Cardiac fibroblast (primary cell): ENCODE data around the gene CLDND2.

Experiments
- DNase-seq, 2 donors: peaks; one replicate each; pipeline versions ENCODE4 v3.0.0 to v3.0.0-alpha.2; 2010; ENCODE audit warnings: low read depth in 2 of 2
- H3K4me3 ChIP-seq, 2 donors: replicated peaks in 1 of 2; 1 replicate in 1 of 2; 2 replicates in 1 of 2; pipeline ENCODE4 v1.5.1; 2011; ENCODE audit warnings: low read depth in 2 of 2, low read length in 2 of 2, mild to moderate bottlenecking in 2 of 2, moderate library complexity in 1 of 2
- TF ChIP-seq, protein P1 (sequence below): IDR thresholded peaks from one replicate; pipeline ENCODE4 v1.5.1; 2011; ENCODE audit warnings: low read depth, mild to moderate bottlenecking, low read length, inconsistent platforms

Gene CLDND2

GRCh38 chr19:51338563-51339312 lies 30.1 kb downstream of the CLDND2 start:
- TF ChIP-seq, protein P1, sequence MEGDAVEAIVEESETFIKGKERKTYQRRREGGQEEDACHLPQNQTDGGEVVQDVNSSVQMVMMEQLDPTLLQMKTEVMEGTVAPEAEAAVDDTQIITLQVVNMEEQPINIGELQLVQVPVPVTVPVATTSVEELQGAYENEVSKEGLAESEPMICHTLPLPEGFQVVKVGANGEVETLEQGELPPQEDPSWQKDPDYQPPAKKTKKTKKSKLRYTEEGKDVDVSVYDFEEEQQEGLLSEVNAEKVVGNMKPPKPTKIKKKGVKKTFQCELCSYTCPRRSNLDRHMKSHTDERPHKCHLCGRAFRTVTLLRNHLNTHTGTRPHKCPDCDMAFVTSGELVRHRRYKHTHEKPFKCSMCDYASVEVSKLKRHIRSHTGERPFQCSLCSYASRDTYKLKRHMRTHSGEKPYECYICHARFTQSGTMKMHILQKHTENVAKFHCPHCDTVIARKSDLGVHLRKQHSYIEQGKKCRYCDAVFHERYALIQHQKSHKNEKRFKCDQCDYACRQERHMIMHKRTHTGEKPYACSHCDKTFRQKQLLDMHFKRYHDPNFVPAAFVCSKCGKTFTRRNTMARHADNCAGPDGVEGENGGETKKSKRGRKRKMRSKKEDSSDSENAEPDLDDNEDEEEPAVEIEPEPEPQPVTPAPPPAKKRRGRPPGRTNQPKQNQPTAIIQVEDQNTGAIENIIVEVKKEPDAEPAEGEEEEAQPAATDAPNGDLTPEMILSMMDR, result peak; percentile 79
- peak overlapping the region; percentile 63 to 66 for H3K4me3 ChIP-seq
- peak; percentile 79 to 82 for DNase-seq

DNA sequence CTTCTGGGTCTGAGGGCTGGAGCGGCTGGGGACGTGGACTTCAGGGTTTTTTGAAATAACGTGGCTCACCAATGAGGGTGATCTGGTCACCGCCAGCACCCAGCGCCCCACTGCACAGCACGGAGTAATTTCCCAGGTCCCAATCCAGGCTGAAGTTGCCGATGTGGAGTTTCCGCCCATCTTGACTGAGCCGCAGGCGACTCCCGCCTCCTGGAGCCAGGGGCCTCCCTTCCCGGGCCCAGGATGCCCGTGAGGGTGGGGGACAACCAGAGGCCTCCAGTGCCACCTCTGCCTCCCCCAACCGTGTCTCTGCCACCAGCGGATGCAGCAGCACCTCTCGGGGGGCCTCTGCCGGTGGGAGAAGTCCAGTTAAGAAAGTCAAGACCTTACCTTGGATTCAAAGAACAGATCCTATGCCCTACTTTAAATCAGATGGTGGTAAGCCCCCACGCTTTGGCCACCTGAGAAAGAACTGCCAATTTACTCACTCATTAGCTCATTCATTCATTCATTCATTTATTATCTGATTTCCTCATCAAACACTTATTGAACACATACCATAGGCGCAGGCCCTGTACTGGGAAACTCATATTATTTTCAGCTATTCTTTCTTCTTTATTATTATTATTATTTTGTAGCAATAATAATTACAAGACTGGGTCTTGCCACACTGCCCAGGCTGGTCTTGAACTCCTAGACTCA lies 30.8 kb downstream of the CLDND2 start:
- DNase-seq, result no peak

GRCh38 chr19:51337141-51337860 lies 31.5 kb downstream of the CLDND2 start:
- no peak overlapping the region for H3K4me3 ChIP-seq
- no peak for DNase-seq
- TF ChIP-seq, protein P1, result no peak

More for the DNA sequence above, 30.8 kb downstream of the CLDND2 start:
- TF ChIP-seq, protein P1, result no peak
- H3K4me3 ChIP-seq, result no peak overlapping the region

GRCh38 chr19:51333836-51334460 lies 34.9 kb downstream of the CLDND2 start:
- TF ChIP-seq, protein P1, result no peak
- no peak overlapping the region for H3K4me3 ChIP-seq
- DNase-seq, result peak in 1 of 2 donors; percentile 14

DNA sequence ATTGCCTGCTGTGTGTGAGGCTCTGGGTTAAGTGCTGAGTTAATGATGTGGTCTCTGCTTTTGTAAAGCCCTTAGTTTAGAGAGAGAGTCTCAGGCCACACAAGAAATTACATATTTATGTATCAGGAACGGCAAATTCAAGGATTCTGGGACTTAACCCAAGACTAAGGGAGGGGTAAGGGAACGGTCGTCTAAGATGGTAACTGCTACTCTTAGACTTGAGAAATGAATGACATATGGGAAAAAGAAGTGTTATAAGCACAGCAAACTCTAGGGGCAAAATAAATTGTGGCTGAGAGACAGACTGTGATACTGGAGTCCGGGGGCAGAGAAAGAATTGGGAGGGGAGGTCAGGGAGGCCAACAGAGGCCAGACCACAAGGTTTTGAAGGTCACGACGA lies 37.1 kb downstream of the CLDND2 start:
- TF ChIP-seq, protein P1, result no peak
- no peak overlapping the region for H3K4me3 ChIP-seq
- DNase-seq, result no peak

DNA sequence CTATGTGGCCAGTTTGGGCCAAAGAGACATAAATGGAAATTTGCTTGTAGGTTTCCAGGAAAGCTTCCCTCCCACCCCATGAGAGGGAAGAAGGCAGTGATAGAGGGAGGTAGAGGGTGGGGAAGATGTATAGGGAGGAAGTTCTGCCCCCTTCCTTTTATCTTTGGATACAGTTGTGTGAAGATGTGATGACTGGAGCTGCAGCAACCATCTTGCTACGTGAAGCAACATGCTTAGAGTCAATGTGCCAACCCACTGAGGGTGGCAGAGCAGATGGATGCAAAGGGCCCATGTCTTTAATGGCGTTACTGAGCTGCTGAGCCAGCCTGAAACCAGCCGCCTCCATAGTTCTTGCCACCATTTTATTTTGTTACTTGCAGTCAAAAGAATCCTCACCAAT lies 37.6 kb downstream of the CLDND2 start:
- TF ChIP-seq, protein P1, result no peak
- no peak for DNase-seq
- no peak overlapping the region for H3K4me3 ChIP-seq
